ENCODE measurements around the gene MAN1A1. TPM values are rescaled to one million over a fixed set of nuclear protein-coding genes. Genes with fewer than 3 reads are reported as not detected.

The MAN1A1 gene
- total and polyA plus RNA-seq, 2 of the 4 experiments (the other 2 are of a cell fraction): 5.9 to 6.4 TPM

GRCh38 chr6:119283214-119283613 is 66.3 kb downstream of the MAN1A1 start:
- H3K9ac ChIP-seq (ENCODE audit: low read depth, low read length): no peak overlapping the region
- no peak overlapping the region for H3K56ac ChIP-seq (ENCODE audit: extremely low read depth, insufficient read depth, low read length)
- no peak overlapping the region for H4K8ac ChIP-seq (ENCODE audit: low read depth in 2 of 2, low read length in 2 of 2)
- no peak for ATAC-seq (ENCODE audit: low read depth)
- H4K5ac ChIP-seq (ENCODE audit: low read depth, low read length): no peak overlapping the region
- no peaks in the 10 kb centered on the region for H3K27me3 ChIP-seq (ENCODE audit: control insufficient read depth, insufficient read depth, low read length)
- no peak overlapping the region for H3K14ac ChIP-seq (replicated peaks; ENCODE audit: low read depth, low read length)
- POLR2A ChIA-PET (ENCODE audit: unreplicated experiment): no interaction called here
- no peaks in the 10 kb centered on the region for H3K36me3 ChIP-seq (ENCODE audit: control insufficient read depth, insufficient read depth, low read length)
- dilution Hi-C loops (cut with HindIII; ENCODE audit: low sequenced_read_pairs, unreplicated experiment) (no loop called here), in situ Hi-C loops (cut with MboI; ENCODE audit: low sequenced_read_pairs) (no loop called here), intact Hi-C loops (cut with micrococcal nuclease) (no loop called here)
- no peak overlapping the region for H2AFZ ChIP-seq (replicated peaks; ENCODE audit: low read length, poor library complexity)
- no peak overlapping the region for H3K23ac ChIP-seq (ENCODE audit: low read depth, low read length)
- 63% methylated on average over 1 of the region's 3 CpGs; no CpG with 5 or more reads in 1 of the 2 experiments for WGBS, 2 experiments (ENCODE audit: extremely low coverage in 2 of 2, insufficient read length in 1 of 2)
- H3K27ac ChIP-seq (ENCODE audit: insufficient read depth, low read length): no peak overlapping the region
- no peak overlapping the region for H3K4ac ChIP-seq (ENCODE audit: low read depth, low read length)
- H3K4me2 ChIP-seq (ENCODE audit: low read depth, low read length): no peak overlapping the region
- BruUV-seq (replicated peaks): no TSS peak
- H2AK9ac ChIP-seq (replicated peaks; ENCODE audit: low read depth, low read length, poor library complexity): no peak overlapping the region
- TF ChIP-seq POLR2A (IDR thresholded peaks at IDR 0.05; ENCODE audit: low read depth, low read length) (no peak), NFE2L2 (IDR thresholded peaks at IDR 0.05; ENCODE audit: low read depth, low read length) (no peak), FOS (IDR thresholded peaks at IDR 0.05; ENCODE audit: low read depth, low read length) (no peak)
- TF ChIP-seq, protein P1, sequence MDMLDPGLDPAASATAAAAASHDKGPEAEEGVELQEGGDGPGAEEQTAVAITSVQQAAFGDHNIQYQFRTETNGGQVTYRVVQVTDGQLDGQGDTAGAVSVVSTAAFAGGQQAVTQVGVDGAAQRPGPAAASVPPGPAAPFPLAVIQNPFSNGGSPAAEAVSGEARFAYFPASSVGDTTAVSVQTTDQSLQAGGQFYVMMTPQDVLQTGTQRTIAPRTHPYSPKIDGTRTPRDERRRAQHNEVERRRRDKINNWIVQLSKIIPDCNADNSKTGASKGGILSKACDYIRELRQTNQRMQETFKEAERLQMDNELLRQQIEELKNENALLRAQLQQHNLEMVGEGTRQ (IDR thresholded peaks at IDR 0.05; ENCODE audit: low read depth, low read length): no peak
- H3K18ac ChIP-seq (ENCODE audit: low read depth, low read length): no peak overlapping the region
- no peaks in the 10 kb centered on the region for H3K9me3 ChIP-seq (ENCODE audit: control insufficient read depth, insufficient read depth, low read length)
- no peak overlapping the region for H2BK5ac ChIP-seq (ENCODE audit: low read depth, low read length, poor library complexity, severe bottlenecking)
- no peak overlapping the region for H2BK15ac ChIP-seq (ENCODE audit: low read depth, low read length)
- no peak overlapping the region for H2BK120ac ChIP-seq (ENCODE audit: low read depth, low read length)
- no peak overlapping the region for H2AK5ac ChIP-seq (ENCODE audit: low read depth, low read length)
- H3K4me3 ChIP-seq (ENCODE audit: insufficient read depth, low read depth, low read length): no peak overlapping the region
- H3K9me1 ChIP-seq (ENCODE audit: insufficient read depth, low read length): peaks cover 3% of the 10 kb centered on the region; the same call in 1 of the 2 replicates
- H2BK20ac ChIP-seq (ENCODE audit: low read depth, low read length): no peak overlapping the region
- H4K91ac ChIP-seq (ENCODE audit: insufficient read depth, low read depth, low read length): no peak overlapping the region
- no peaks in the 10 kb centered on the region for H4K20me1 ChIP-seq (ENCODE audit: insufficient read depth, low read length)
- no peaks in the 10 kb centered on the region; the same call in 1 of the 2 replicates for H3K4me1 ChIP-seq (ENCODE audit: control insufficient read depth, insufficient read depth, low read length)
- CTCF ChIA-PET: no interaction called here
- H3K79me1 ChIP-seq (ENCODE audit: low read depth in 1 of 2, low read length in 2 of 2): no peaks in the 10 kb centered on the region
- DNase-seq: peak; percentile 9
